CD8-positive, alpha-beta memory T cell (primary cell): ENCODE measurements around the gene FRS2. TPM values are rescaled to one million over a fixed set of nuclear protein-coding genes. Genes with fewer than 3 reads are reported as not detected.
A peak's percentile ranks its signal among the peaks of the same experiment; 100 is the strongest.

Source experiments
- CTCF ChIA-PET: fragments of 350-600 bp; sonication (Branson Sonifier 250); formaldehyde crosslinking; loops from one replicate; lab custom pipeline; 2021; ENCODE audit warnings: antibody characterized with exemption; lab: Charles Lee
- POLR2A ChIA-PET: fragments of 350-600 bp; sonication (Branson Sonifier 250); formaldehyde crosslinking; loops from one replicate; lab custom pipeline; 2021; ENCODE audit warnings: antibody characterized with exemption; lab: Charles Lee
- DNase-seq, 5 donors: peaks; one replicate each; pipeline versions ENCODE4 v3.0.0 to v3.0.0-alpha.2; 2020 to 2022; ENCODE audit warnings: mixed read lengths in 1 of 5
- H3K27ac ChIP-seq: one replicate; pipeline ENCODE4 v1.7.0; 2013; ENCODE audit warnings: low read depth, mild to moderate bottlenecking, low read length, moderate library complexity
- H3K27me3 ChIP-seq: 2 replicates; pipeline ENCODE4 v1.7.0; 2013; ENCODE audit warnings: low read length, mild to moderate bottlenecking; ENCODE audit not compliant: insufficient read depth, poor library complexity, severe bottlenecking
- H3K36me3 ChIP-seq: 2 replicates; pipeline ENCODE4 v1.7.0; 2013; ENCODE audit warnings: mild to moderate bottlenecking, low read length, moderate library complexity; ENCODE audit not compliant: insufficient read depth
- H3K4me1 ChIP-seq: 2 replicates; pipeline ENCODE4 v1.7.0; 2013; ENCODE audit warnings: mild to moderate bottlenecking, low read length, moderate library complexity; ENCODE audit not compliant: insufficient read depth
- H3K4me3 ChIP-seq: 2 replicates; pipeline ENCODE4 v1.7.0; 2013; ENCODE audit warnings: mild to moderate bottlenecking, low read length
- H3K9me3 ChIP-seq: 2 replicates; pipeline ENCODE4 v1.7.0; 2013; ENCODE audit warnings: mild to moderate bottlenecking, low read length
- H3K27ac Mint-ChIP-seq, 8 donors: one replicate each; pipeline ENCODE4 v1.8.0; 2020 to 2021; ENCODE audit warnings: mixed read lengths in 8 of 8, mild to moderate bottlenecking in 6 of 8, inconsistent platforms in 3 of 8, moderate library complexity in 3 of 8
- H3K27me3 Mint-ChIP-seq, 2 donors: one replicate each; pipeline ENCODE4 v1.8.0; 2020 to 2021; ENCODE audit warnings: mixed read lengths in 2 of 2, mild to moderate bottlenecking in 1 of 2, moderate library complexity in 1 of 2
- H3K36me3 Mint-ChIP-seq, 3 donors: one replicate each; pipeline ENCODE4 v1.8.0; 2020 to 2021; ENCODE audit warnings: mixed read lengths in 3 of 3, inconsistent platforms in 1 of 3, mild to moderate bottlenecking in 1 of 3
- H3K4me1 Mint-ChIP-seq, 3 donors: one replicate each; pipeline ENCODE4 v1.8.0; 2020 to 2021; ENCODE audit warnings: mixed read lengths in 3 of 3, inconsistent platforms in 1 of 3, mild to moderate bottlenecking in 1 of 3
- H3K4me3 Mint-ChIP-seq, 7 donors: one replicate each; pipeline ENCODE4 v1.8.0; 2020 to 2021; ENCODE audit warnings: mixed read lengths in 7 of 7, mild to moderate bottlenecking in 6 of 7, moderate library complexity in 4 of 7, inconsistent platforms in 2 of 7
- H3K9me3 Mint-ChIP-seq, 5 donors: one replicate each; pipeline ENCODE4 v1.8.0; 2020 to 2022; ENCODE audit warnings: mixed read lengths in 5 of 5, mild to moderate bottlenecking in 3 of 5, moderate library complexity in 2 of 5, inconsistent platforms in 1 of 5
- polyA plus RNA-seq: library from polyadenylated mRNA; unstranded; fragments of 300-500 nt; fragmentation: Illumina TruSeq; gene quantifications from one replicate; pipeline ENCODE4 v1.2.3, GENCODE V29; 2021
- total RNA-seq, 2 experiments: library from RNA; stranded (reverse); gene quantifications; one replicate each; pipeline ENCODE4 v1.2.3, GENCODE V29; 2021

Gene FRS2
- total and polyA plus RNA-seq, 3 experiments from 2014 or later: 9.1 to 13.1 (median 9.8) TPM

DNA sequence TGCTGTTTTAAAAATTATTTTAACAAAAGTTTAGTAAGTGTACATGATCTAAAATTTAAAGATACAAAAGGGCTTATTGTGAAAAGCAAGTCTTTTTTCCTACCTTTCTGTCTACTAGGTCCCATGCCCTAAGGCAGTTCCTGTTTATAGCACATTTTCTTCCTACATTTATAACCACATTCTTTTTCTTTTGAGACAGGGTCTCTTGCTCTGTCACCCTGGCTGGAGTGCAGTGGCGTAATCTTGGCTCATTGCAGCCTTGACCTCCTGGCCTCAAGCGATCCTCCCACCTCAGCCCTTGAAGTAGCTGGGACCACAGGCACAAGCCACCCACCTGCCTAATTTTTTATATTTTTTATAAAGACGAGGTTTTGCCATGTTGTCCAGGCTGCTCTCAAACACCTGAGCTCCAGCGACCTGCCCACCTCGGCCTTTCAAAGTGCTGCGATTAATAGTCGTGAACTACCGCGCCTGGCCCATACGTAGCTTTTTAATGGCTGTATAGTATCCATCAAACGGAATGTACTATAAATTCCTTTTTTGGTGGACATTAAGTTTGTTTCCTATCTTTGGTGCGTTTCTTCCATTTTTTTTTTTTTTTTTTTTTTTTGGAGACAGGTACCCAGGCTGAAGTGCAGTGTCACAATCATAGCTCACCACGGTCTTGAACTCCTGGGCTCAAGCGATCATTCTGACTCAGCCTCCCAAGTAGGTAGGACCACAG is 20.9 kb downstream of the FRS2 start:
- peaks cover 0 to 5% (median 0%) of the 10 kb centered on the region in 5 donors for H3K9me3 Mint-ChIP-seq
- peaks cover 12 to 29% (median 20%) of the 10 kb centered on the region in 3 donors for H3K36me3 Mint-ChIP-seq
- H3K27ac Mint-ChIP-seq: no peak overlapping the region
- no peak overlapping the region for H3K4me3 ChIP-seq
- no peaks in the 10 kb centered on the region for H3K9me3 ChIP-seq
- H3K36me3 ChIP-seq: no peaks in the 10 kb centered on the region
- H3K4me3 Mint-ChIP-seq: no peak overlapping the region
- ChIA-PET CTCF (interaction anchor here (0.7 kb wide), 1 partner anchor 13 kb away, joined by 3 read pairs; no protein-coding TSS in a partner anchor), POLR2A (no interaction called here)
- no peak overlapping the region for H3K27ac ChIP-seq
- peaks cover 3% of the 10 kb centered on the region for H3K4me1 ChIP-seq
- DNase-seq: no peak
- no peaks in the 10 kb centered on the region for H3K27me3 ChIP-seq
- H3K4me1 Mint-ChIP-seq: peaks cover 29 to 63% (median 52%) of the 10 kb centered on the region in 3 donors
- no peaks in the 10 kb centered on the region for H3K27me3 Mint-ChIP-seq

DNA sequence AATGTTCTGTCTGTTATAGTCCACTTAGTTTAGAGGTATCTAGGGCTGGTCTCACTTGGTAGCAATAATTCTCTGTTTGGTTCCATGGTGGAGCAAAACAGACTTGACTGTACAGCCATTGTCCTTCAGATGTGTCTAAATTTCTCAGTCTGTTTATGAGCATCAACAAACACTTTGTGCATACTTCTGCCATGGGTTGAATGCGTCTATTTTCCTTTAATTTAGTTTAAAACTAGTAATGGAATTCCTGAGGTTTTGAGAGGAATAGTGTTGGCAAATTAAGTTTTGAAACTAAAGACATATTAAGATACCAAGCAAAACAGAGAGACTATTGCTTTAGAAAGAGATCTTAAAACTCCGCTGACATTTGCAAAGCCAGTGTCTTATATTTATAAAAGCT is 22.6 kb downstream of the FRS2 start:
- H3K9me3 ChIP-seq: no peaks in the 10 kb centered on the region
- no peak overlapping the region for H3K4me3 Mint-ChIP-seq
- CTCF ChIA-PET: interaction anchor here (0.9 kb wide), 1 partner anchor 8 kb away, joined by 3 read pairs; no protein-coding TSS in a partner anchor

DNA sequence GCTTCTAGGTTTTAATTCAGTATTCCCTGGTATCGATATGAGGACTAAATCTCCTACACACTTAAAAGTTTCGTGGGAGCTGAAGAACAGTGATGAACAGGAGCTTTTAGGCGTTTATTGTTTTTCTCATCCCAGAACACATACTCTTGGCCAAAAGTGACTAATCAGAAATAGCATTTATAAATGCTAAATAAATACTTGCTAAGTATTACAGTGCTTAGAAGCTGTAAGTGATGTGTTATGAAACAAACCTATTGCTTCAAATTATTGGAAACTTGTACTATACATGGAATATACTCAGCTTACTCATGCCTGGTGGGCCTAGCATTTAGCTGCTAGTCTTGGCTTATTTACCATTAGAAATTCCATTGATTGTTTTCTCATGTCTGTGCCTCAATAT is 24.9 kb downstream of the FRS2 start:
- Histone ChIP-seq H3K27me3 (no peaks in the 10 kb centered on the region), H3K36me3 (no peaks in the 10 kb centered on the region), H3K4me1 (peaks cover 11% of the 10 kb centered on the region), H3K27ac (no peak overlapping the region), H3K4me3 (no peak overlapping the region), H3K9me3 (no peaks in the 10 kb centered on the region)
- POLR2A ChIA-PET: no interaction called here
- Mint-ChIP-seq H3K9me3 (no peaks in the 10 kb centered on the region), H3K4me3 (no peak overlapping the region), H3K36me3 (peaks cover 4 to 9% (median 6%) of the 10 kb centered on the region in 3 donors), H3K4me1 (peaks cover 47 to 66% (median 55%) of the 10 kb centered on the region in 3 donors), H3K27me3 (no peaks in the 10 kb centered on the region), H3K27ac (no peak overlapping the region)
- DNase-seq: no peak
- CTCF ChIA-PET: interaction anchor here (1.3 kb wide), 1 partner anchor 9 kb away, joined by 4 read pairs; no protein-coding TSS in a partner anchor

More for the DNA sequence above, 22.6 kb downstream of the FRS2 start:
- no peak overlapping the region for H3K4me3 ChIP-seq
- no peaks in the 10 kb centered on the region for H3K36me3 ChIP-seq
- Mint-ChIP-seq H3K9me3 (peaks cover 0 to under 1% (median 0%) of the 10 kb centered on the region in 5 donors), H3K27ac (no peak overlapping the region), H3K27me3 (no peaks in the 10 kb centered on the region), H3K36me3 (peaks cover 6 to 12% (median 10%) of the 10 kb centered on the region in 3 donors), H3K4me1 (peaks cover 33 to 64% (median 47%) of the 10 kb centered on the region in 3 donors)
- POLR2A ChIA-PET: no interaction called here
- no peak overlapping the region for H3K27ac ChIP-seq
- H3K4me1 ChIP-seq: peaks cover 12% of the 10 kb centered on the region
- no peak for DNase-seq
- H3K27me3 ChIP-seq: no peaks in the 10 kb centered on the region

DNA sequence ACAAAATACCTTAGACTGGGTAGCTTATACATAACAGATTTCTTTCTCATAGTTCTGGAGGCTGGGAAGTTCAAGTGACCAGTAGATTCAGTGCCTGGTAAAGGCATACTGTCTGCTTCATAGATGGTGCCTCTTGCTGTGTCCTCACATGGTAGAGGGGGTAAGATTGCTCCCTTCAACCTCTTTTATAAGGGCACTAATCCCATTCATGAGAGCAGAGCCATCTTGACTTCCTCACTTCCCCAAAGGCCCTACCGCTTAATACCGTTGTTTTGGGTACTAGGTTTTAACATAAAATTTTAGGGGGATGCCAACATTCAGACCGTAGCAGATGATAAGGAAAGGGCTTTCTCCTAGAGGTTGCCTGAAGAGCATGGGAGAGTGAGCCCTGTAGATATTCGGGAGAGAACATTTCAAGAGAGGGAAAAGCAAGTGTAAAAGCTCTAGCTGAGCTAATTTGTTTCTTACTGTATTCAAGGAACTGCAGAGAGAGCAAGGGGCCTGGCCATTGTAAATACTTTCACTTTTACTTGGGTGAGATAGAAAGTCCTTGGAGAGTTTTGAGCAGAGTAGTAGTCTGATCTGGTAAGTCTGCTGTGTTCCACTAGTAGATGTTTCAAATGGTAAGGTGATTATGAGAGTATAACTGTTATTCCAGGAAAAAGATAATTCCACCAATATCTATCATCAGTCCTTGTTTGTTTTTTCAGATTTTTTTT is 27.3 kb downstream of the FRS2 start:
- H3K27ac ChIP-seq: no peak overlapping the region
- CTCF ChIA-PET: no interaction called here
- H3K4me3 Mint-ChIP-seq: peak overlapping the region in 6 of 7 donors; percentile 7 to 63 (median 36)

DNA sequence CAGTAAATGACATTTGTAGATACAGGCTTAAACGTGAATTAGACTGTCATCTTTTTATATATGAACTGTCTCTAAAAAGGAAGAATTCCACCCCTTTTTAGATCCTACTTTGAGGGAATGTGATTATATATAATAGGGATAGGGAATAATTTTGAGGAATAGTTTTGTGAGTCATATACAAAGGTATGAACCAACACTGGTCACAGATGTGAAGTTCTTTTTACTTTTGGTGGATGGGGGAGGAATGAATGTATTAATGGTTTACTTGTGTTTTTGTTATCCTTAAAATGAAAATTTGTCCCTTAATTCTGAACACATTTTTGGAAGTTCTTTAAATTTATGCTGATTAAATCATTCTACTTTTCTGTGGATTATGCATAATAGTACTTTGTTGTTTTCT is 30.4 kb downstream of the FRS2 start:
- H3K4me3 Mint-ChIP-seq: no peak overlapping the region

More for the DNA sequence above, 27.3 kb downstream of the FRS2 start:
- no peaks in the 10 kb centered on the region for H3K27me3 Mint-ChIP-seq
- Histone ChIP-seq H3K9me3 (no peaks in the 10 kb centered on the region), H3K4me1 (peaks cover 11% of the 10 kb centered on the region), H3K4me3 (no peak overlapping the region), H3K36me3 (no peaks in the 10 kb centered on the region), H3K27me3 (no peaks in the 10 kb centered on the region)
- peaks cover 44 to 73% (median 59%) of the 10 kb centered on the region in 3 donors for H3K4me1 Mint-ChIP-seq
- peaks cover 0 to 4% (median 4%) of the 10 kb centered on the region in 3 donors for H3K36me3 Mint-ChIP-seq
- H3K9me3 Mint-ChIP-seq: no peaks in the 10 kb centered on the region
- H3K27ac Mint-ChIP-seq: peak overlapping the region in 7 of 8 donors; percentile 13 to 83 (median 64)
- DNase-seq: peak in 1 of 5 donors; percentile 5
- POLR2A ChIA-PET: no interaction called here

DNA sequence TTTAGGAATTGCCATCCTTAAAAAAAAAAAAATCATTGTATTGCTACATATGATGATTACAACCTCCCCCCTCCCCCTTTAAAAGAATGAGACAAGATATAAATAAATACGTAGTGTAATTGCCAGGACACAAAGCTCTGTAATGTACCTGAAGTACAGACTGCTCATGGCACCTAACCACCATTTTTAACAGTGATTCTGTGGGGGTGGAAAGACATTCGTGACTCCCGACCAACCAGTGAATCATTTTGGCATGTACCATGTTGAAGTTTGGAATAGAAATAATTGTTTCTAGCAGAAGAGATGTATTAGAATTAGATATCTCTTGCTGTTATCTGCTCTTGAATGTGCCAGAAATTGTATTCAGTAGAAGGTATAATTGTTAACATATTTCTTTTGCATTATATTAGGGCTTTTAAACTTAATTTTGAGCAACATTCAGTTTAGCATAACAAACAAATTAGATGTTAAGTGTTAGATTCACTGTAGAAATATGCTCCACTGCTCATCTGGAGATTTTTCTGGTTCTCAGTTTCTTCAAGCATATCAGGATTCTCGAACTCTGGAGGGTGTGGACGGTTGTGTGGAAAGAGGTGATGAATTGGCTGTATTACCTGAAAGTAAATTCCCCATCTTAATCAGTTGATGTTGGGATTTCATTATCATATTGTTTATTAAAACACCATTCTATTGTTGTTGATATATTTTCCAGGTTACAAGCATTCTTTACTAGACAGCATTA is 31.1 kb downstream of the FRS2 start:
- no peak overlapping the region for H3K4me3 ChIP-seq
- H3K27ac ChIP-seq: no peak overlapping the region
- H3K36me3 ChIP-seq: no peaks in the 10 kb centered on the region
- Mint-ChIP-seq H3K4me3 (no peak overlapping the region), H3K27me3 (no peaks in the 10 kb centered on the region), H3K36me3 (peaks cover 0 to 3% (median 2%) of the 10 kb centered on the region in 3 donors), H3K27ac (no peak overlapping the region), H3K9me3 (no peaks in the 10 kb centered on the region), H3K4me1 (peaks cover 54 to 87% (median 83%) of the 10 kb centered on the region in 3 donors)
- no peak for DNase-seq
- ChIA-PET CTCF (no interaction called here), POLR2A (no interaction called here)
- H3K9me3 ChIP-seq: no peaks in the 10 kb centered on the region
- no peaks in the 10 kb centered on the region for H3K27me3 ChIP-seq
- H3K4me1 ChIP-seq: peaks cover 16% of the 10 kb centered on the region

More for the DNA sequence above, 30.4 kb downstream of the FRS2 start:
- Histone ChIP-seq H3K36me3 (no peaks in the 10 kb centered on the region), H3K27me3 (no peaks in the 10 kb centered on the region), H3K4me3 (no peak overlapping the region), H3K4me1 (peaks cover 16% of the 10 kb centered on the region), H3K27ac (no peak overlapping the region), H3K9me3 (no peaks in the 10 kb centered on the region)
- POLR2A ChIA-PET: no interaction called here
- peaks cover 57 to 82% (median 76%) of the 10 kb centered on the region in 3 donors for H3K4me1 Mint-ChIP-seq
- no peak overlapping the region for H3K27ac Mint-ChIP-seq
- H3K27me3 Mint-ChIP-seq: no peaks in the 10 kb centered on the region
- H3K9me3 Mint-ChIP-seq: no peaks in the 10 kb centered on the region
- DNase-seq: no peak
- CTCF ChIA-PET: no interaction called here
- H3K36me3 Mint-ChIP-seq: peaks cover 0 to 3% (median 2%) of the 10 kb centered on the region in 3 donors

DNA sequence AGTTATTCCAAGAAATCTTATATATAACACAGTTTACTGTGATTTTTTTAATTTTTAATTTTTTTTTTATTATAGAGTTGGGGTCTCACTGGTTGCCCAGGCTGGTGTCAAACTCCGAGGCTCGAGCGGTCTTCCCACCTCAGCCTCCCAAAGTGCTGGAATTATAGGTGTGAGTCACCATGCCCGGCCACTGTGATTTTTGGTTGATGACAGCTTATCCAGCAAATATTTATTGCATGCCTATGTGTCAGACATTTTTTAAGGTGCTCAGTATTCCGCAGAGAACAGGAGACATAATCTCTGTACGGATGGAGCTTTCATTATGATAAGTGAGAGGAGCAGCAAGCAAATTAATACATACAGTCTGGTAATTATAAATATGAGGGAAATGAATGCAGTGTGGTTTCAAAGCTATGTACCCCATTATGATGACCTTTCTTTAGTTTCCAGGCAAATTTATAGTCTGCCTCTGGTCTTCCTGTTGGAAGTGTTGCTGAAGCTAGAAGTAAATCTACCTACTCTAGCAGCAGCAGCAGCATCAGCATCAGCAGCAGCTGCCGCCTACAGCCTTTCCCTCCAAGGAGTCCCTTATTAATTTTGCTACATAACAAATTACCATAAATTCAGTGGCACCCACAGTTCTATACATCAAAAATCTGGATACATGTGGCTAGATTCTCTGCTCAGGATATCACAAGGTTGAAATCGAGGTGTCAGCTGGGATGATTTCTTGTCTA is 32.3 kb downstream of the FRS2 start:
- no peak overlapping the region for H3K27ac ChIP-seq
- CTCF ChIA-PET: no interaction called here
- H3K36me3 ChIP-seq: no peaks in the 10 kb centered on the region
- no peaks in the 10 kb centered on the region for H3K27me3 Mint-ChIP-seq
- H3K9me3 ChIP-seq: no peaks in the 10 kb centered on the region
- no peak overlapping the region for H3K4me3 ChIP-seq
- peaks cover 51 to 86% (median 77%) of the 10 kb centered on the region in 3 donors for H3K4me1 Mint-ChIP-seq
- no peaks in the 10 kb centered on the region for H3K27me3 ChIP-seq
- peaks cover 0 to 6% (median 2%) of the 10 kb centered on the region in 3 donors for H3K36me3 Mint-ChIP-seq
- H3K4me3 Mint-ChIP-seq: no peak overlapping the region
- no peaks in the 10 kb centered on the region for H3K9me3 Mint-ChIP-seq
- POLR2A ChIA-PET: no interaction called here
- peaks cover 9% of the 10 kb centered on the region for H3K4me1 ChIP-seq
- H3K27ac Mint-ChIP-seq: no peak overlapping the region
- DNase-seq: no peak
